ENCODE measurements around the gene TMEM263. TPM values are rescaled to one million over a fixed set of nuclear protein-coding genes. Genes with fewer than 3 reads are reported as not detected.

The TMEM263 gene
- total RNA-seq, 1 donor from 2014 or later, result 37.6 TPM

DNA sequence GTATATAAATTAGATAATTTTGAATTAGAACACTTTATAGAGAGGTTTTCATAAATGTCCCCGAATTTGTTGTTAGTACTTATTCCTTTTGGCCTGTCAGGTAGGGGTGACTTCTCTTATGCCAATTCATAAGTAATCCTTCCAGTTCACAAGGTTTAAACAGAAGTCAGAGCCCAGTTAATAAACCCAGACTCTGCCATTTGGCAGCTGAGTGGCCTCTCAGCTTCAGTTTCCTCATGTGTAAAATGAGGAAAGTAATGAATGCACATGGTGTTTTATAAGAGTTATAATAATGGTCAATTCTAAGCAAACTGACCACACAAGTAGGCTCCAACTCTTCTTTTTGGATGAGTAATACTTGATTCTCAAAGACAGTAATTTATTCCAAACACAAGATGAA is 21.0 kb downstream of the TMEM263 start:
- H3K9me3 Mint-ChIP-seq (ENCODE audit: low read depth), result no peaks in the 10 kb centered on the region
- no peaks in the 10 kb centered on the region for H3K27me3 Mint-ChIP-seq
- H3K4me1 Mint-ChIP-seq (ENCODE audit: low read depth), result peaks cover 26% of the 10 kb centered on the region
- H3K36me3 Mint-ChIP-seq (ENCODE audit: insufficient read depth), result peaks cover 5% of the 10 kb centered on the region
- H3K27ac Mint-ChIP-seq, result no peak overlapping the region
- DNase-seq (ENCODE audit: low spot score, unreplicated experiment), result no peak
- TF ChIP-seq, protein P1, sequence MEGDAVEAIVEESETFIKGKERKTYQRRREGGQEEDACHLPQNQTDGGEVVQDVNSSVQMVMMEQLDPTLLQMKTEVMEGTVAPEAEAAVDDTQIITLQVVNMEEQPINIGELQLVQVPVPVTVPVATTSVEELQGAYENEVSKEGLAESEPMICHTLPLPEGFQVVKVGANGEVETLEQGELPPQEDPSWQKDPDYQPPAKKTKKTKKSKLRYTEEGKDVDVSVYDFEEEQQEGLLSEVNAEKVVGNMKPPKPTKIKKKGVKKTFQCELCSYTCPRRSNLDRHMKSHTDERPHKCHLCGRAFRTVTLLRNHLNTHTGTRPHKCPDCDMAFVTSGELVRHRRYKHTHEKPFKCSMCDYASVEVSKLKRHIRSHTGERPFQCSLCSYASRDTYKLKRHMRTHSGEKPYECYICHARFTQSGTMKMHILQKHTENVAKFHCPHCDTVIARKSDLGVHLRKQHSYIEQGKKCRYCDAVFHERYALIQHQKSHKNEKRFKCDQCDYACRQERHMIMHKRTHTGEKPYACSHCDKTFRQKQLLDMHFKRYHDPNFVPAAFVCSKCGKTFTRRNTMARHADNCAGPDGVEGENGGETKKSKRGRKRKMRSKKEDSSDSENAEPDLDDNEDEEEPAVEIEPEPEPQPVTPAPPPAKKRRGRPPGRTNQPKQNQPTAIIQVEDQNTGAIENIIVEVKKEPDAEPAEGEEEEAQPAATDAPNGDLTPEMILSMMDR (IDR thresholded peaks at IDR 0.05; ENCODE audit: unreplicated experiment), result no peak
- no peak overlapping the region for H3K4me3 Mint-ChIP-seq (ENCODE audit: low read depth)

DNA sequence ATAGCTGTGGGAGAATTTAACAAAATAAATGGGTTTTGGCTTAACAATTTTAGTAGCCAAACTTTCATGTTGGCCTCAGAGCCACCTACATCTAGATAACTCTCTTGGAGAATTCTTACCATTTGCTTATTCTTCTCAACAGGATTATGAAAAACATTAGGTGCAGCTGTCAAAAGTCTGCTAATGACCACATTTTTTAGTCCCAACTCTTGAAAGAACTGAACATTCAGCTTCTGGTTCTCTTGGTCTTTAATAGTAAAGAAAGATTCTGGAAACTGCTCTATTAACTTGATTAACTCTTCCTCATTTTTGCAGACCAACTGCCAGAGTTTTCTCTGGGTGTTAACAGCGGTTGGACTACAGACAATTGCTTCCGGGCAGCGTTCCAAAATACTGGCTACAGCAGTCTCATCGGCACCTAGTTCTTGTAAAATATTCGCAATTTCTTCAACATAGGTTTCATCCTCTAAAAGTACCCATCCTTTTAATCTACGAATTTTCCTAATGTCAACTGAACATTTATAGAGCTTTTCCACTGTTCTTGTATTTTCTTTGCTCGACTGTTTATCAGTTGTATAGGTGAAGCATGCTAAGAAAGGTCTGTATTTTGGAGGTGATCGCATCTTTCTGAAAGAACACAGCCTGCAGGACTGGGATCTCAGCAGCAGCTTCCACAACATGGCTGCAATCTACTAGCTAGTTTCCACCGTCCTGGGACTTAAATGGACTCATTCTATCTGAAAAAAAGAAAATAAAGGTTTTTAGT is 22.5 kb downstream of the TMEM263 start:
- TF ChIP-seq, protein P1 (IDR thresholded peaks at IDR 0.05; ENCODE audit: unreplicated experiment), result no peak
- Mint-ChIP-seq H3K27ac (peak overlapping the region; percentile 49), H3K36me3 (ENCODE audit: insufficient read depth) (peaks cover 5% of the 10 kb centered on the region), H3K27me3 (no peaks in the 10 kb centered on the region), H3K4me1 (ENCODE audit: low read depth) (peaks cover 25% of the 10 kb centered on the region), H3K9me3 (ENCODE audit: low read depth) (no peaks in the 10 kb centered on the region), H3K4me3 (ENCODE audit: low read depth) (no peak overlapping the region)
- no peak for DNase-seq (ENCODE audit: low spot score, unreplicated experiment)

DNA sequence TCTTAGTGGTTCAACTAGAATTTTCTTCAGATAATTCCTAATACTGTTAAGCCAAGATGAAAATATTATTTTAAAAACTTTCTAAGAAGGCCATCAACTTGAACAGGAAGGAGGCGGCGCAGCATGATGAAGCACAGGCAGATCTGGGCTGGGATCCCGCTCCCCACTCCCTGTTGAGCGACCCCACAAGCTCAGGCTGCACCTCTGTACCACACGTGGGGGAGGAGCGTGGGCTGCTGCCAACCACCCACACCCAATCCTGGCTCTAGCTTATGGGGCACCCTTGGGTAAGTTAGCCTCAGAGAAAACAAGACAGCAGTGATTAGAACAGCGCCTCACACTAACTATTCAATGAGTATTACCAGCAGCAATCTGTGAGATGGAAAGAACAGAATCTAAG is 25.2 kb downstream of the TMEM263 start:
- Mint-ChIP-seq H3K4me1 (ENCODE audit: low read depth) (peaks cover 9% of the 10 kb centered on the region), H3K27ac (no peak overlapping the region), H3K9me3 (ENCODE audit: low read depth) (no peaks in the 10 kb centered on the region), H3K27me3 (no peaks in the 10 kb centered on the region), H3K4me3 (ENCODE audit: low read depth) (no peak overlapping the region), H3K36me3 (ENCODE audit: insufficient read depth) (peaks cover 21% of the 10 kb centered on the region)
- TF ChIP-seq, protein P1 (IDR thresholded peaks at IDR 0.05; ENCODE audit: unreplicated experiment), result no peak
- no peak for DNase-seq (ENCODE audit: low spot score, unreplicated experiment)

DNA sequence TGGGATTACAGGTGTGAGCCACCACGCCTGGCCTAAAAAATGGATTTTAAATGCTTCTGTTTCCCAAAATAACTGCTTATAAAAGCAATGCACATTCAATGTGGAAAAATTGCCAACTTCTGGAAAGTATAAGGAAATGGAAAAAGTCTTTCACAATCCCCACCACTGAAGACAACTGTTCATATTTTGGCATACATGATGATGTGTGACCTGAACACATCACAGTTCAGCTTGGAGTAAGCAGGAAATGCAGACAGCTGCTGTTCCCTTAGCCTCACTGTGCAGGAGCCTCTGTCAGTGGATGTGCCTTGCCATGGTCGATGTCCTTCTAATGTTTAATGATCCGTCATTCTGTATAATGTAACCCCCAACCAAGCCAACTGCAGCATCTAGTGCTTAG is 26.1 kb downstream of the TMEM263 start:
- Mint-ChIP-seq H3K4me1 (ENCODE audit: low read depth) (peaks cover 11% of the 10 kb centered on the region), H3K36me3 (ENCODE audit: insufficient read depth) (peaks cover 21% of the 10 kb centered on the region), H3K27me3 (no peaks in the 10 kb centered on the region), H3K9me3 (ENCODE audit: low read depth) (no peaks in the 10 kb centered on the region), H3K4me3 (ENCODE audit: low read depth) (no peak overlapping the region), H3K27ac (peak overlapping the region; percentile 20)
- TF ChIP-seq, protein P1 (IDR thresholded peaks at IDR 0.05; ENCODE audit: unreplicated experiment), result no peak
- no peak for DNase-seq (ENCODE audit: low spot score, unreplicated experiment)

DNA sequence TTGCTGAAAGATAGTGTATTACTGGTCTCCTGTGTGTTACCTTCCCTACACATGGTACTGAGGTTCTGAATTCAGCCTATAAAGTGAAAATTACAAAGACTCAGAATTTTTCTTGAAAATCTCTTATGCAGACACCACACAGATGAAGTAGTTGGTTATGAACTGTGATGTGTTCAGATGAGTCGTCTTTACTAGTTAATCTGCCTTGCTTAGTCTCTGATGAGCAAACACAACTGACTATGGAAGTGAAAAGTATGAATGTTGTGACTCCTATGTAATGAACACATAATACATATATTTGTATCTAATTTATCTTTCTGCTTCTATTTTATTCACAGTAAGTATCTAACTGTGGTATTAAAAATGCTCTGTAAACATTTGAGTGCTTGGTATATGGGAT is 26.5 kb downstream of the TMEM263 start:
- DNase-seq (ENCODE audit: low spot score, unreplicated experiment), result no peak
- Mint-ChIP-seq H3K36me3 (ENCODE audit: insufficient read depth) (peaks cover 21% of the 10 kb centered on the region), H3K27ac (peak overlapping the region; percentile 20), H3K27me3 (no peaks in the 10 kb centered on the region), H3K4me1 (ENCODE audit: low read depth) (peaks cover 11% of the 10 kb centered on the region), H3K4me3 (ENCODE audit: low read depth) (no peak overlapping the region), H3K9me3 (ENCODE audit: low read depth) (no peaks in the 10 kb centered on the region)
- TF ChIP-seq, protein P1 (IDR thresholded peaks at IDR 0.05; ENCODE audit: unreplicated experiment), result no peak
